GM18909 (cell line): ENCODE data around the gene ALDH4A1.
"Not testable (repeated sequence)": the region's sequence is repeated elsewhere in the genome, so short reads cannot be mapped to it uniquely, and the experiment has no call there.

ENCODE experiments used
- ATAC-seq: cut with Tn5 transposase; IDR thresholded peaks from one replicate; pipeline ENCODE4 v1.9.1; 2021; ENCODE audit warnings: mild to moderate bottlenecking; ENCODE audit not compliant: unreplicated experiment, poor library complexity

Gene ALDH4A1

GRCh38 chr1:18865176-18865575 is 37.2 kb downstream of the ALDH4A1 start:
- ATAC-seq = no peak

- no peak for ATAC-seq
Measured at GRCh38 chr1:18861590-18861989, 40.8 kb downstream of the ALDH4A1 start.

- ATAC-seq = no peak
Measured at GRCh38 chr1:18861082-18861481, 41.3 kb downstream of the ALDH4A1 start.

GRCh38 chr1:18859560-18859959 is 42.8 kb downstream of the ALDH4A1 start, which contains the start of gene TAS1R2:
TAS1R2 (minus strand) TSS chr1:18859660; CDS start chr1:18859660, 0 bp downstream.
- no peak for ATAC-seq

- no peak for ATAC-seq
Measured at GRCh38 chr1:18858070-18858688, 44.2 kb downstream of the ALDH4A1 start.

- no peak for ATAC-seq
Measured at GRCh38 chr1:18856435-18856834, 45.9 kb downstream of the ALDH4A1 start.

- ATAC-seq = no peak
Measured at GRCh38 chr1:18855573-18855972, 46.8 kb downstream of the ALDH4A1 start.

- no peak for ATAC-seq
Measured at GRCh38 chr1:18854331-18855025, 47.9 kb downstream of the ALDH4A1 start.

GRCh38 chr1:18852501-18852900 is 49.9 kb downstream of the ALDH4A1 start:
- ATAC-seq = no peak

- no peak for ATAC-seq
Measured at GRCh38 chr1:18849261-18849711, 53.1 kb downstream of the ALDH4A1 start.

- not testable (repeated sequence) for ATAC-seq
Measured at GRCh38 chr1:18847723-18848122, 54.6 kb downstream of the ALDH4A1 start.

GRCh38 chr1:18840145-18840544 is 62.2 kb downstream of the ALDH4A1 start:
- ATAC-seq = no peak

GRCh38 chr1:18836654-18837053 is 65.7 kb downstream of the ALDH4A1 start:
- ATAC-seq = no peak

- ATAC-seq = not testable (repeated sequence)
Measured at GRCh38 chr1:18832319-18832718, 70.0 kb downstream of the ALDH4A1 start.

- ATAC-seq = no peak
Measured at GRCh38 chr1:18831656-18832055, 70.7 kb downstream of the ALDH4A1 start.

GRCh38 chr1:18830596-18830995 is 71.8 kb downstream of the ALDH4A1 start:
- no peak for ATAC-seq

GRCh38 chr1:18829671-18830070 is 72.7 kb downstream of the ALDH4A1 start:
- no peak for ATAC-seq

- ATAC-seq = no peak
Measured at GRCh38 chr1:18828224-18828623, 74.1 kb downstream of the ALDH4A1 start.

- no peak for ATAC-seq
Measured at GRCh38 chr1:18823438-18823837, 78.9 kb downstream of the ALDH4A1 start.
